Measurements from ENCODE around the gene NYAP1.

- no peak for TF ChIP-seq POU2F2 (IDR thresholded peaks at IDR 0.05; ENCODE audit: low read depth, low read length)
- TF ChIP-seq POLR2AphosphoS5 (IDR thresholded peaks at IDR 0.05; ENCODE audit: low read depth, low read length), result no peak
Measured at GRCh38 chr7:100444311-100445278, 39.1 kb upstream of the NYAP1 start.
